GM12892 (cell line): ENCODE data around the gene FGD4.

Source experiments
- DNase-seq: peaks from one replicate; pipeline ENCODE4 v3.0.0; 2011; ENCODE audit not compliant: insufficient read length
- FAIRE-seq: peaks from 2 replicates; lab custom pipeline; 2011; peaks lifted over from hg19 to GRCh38; lab: Jason Lieb, UNC
- POLR2A ChIP-seq: IDR thresholded peaks from 2 replicates; pipeline ENCODE4 v1.6.1; 2011; ENCODE audit warnings: low read depth, low read length, control low read depth
- POLR2AphosphoS5 ChIP-seq: IDR thresholded peaks from 2 replicates; pipeline ENCODE4 v1.6.1; 2011; ENCODE audit warnings: low read depth, low read length, control low read depth
- TAF1 ChIP-seq: IDR thresholded peaks from 2 replicates; pipeline ENCODE4 v1.6.1; 2011; ENCODE audit warnings: low read depth, mild to moderate bottlenecking, control low read depth, low read length, borderline replicate concordance

Gene FGD4

GRCh38 chr12:32612658-32613614 lies 213.6 kb downstream of the FGD4 start:
- no peak for DNase-seq
- no peak for FAIRE-seq
- TF ChIP-seq POLR2AphosphoS5: no peak
- TF ChIP-seq POLR2A: no peak
- no peak for TF ChIP-seq TAF1

DNA sequence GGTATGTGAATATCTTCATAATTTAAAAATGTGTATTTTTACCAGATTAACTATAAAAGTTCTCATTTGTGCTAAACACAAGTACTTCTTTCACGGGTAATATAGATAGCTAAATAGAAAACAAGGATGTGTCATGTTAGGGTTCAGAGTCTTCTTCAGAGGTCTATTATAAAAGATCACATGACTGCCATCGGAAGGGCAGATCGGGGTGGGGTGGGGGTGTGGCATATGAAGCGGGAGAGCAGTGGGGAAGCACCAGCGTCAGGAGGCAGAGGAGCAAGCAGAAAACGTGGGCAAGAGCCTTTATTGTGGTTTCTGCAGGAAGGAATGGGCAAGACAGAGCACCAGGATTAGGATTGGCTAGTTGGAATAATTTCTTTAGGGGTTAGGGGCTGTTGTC lies 216.1 kb downstream of the FGD4 start:
- FAIRE-seq: no peak
- TF ChIP-seq TAF1 (no peak), POLR2AphosphoS5 (no peak), POLR2A (no peak)
- no peak for DNase-seq

DNA sequence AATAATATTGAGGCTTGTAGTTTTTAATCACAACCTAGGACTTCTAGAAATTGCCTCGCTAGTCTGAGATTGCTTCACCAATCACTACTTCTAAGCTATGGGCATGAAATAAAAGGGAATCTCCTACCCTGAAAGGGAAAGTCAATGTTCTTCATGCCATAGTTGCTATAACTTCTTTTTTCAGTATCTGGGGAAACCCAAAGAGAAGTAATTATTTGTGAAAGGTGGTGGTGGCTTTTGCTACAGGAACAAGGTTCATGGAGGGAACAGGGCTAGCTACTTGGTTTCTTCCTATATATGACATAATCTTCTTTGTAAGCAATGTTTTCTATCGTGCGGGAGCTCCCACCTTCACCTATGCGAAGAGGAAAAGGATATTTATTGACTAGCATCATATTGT lies 218.2 kb downstream of the FGD4 start:
- DNase-seq (no peak), FAIRE-seq (no peak)
- TF ChIP-seq POLR2A (no peak), POLR2AphosphoS5 (no peak), TAF1 (no peak)

- no peak for TF ChIP-seq POLR2AphosphoS5
- TF ChIP-seq POLR2A: no peak
- no peak for TF ChIP-seq TAF1
- DNase-seq (no peak), FAIRE-seq (no peak)
These were observed 218.8 kb downstream of the FGD4 start for GRCh38 chr12:32618115-32618514.

DNA sequence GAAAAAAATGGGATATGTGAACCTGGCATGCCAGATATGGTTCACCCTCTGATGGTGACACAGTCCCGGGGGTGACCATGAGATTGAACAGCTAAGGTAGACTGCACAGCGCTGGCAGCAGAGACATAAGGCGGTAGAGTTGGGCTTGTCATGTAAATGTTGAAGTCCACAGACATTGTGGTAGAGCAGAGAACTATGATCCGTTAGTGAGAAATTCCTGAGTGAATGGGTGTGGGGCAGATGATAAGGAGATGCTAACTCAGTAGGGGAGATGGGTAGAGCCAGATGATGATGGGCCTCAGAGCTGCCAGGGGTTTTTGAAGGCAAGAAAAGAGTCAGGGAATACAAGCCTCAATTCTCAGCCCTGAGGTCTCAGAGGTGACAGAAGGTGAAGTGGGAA lies 228.6 kb downstream of the FGD4 start:
- no peak for FAIRE-seq
- DNase-seq: no peak
- TF ChIP-seq TAF1 (no peak), POLR2AphosphoS5 (no peak), POLR2A (no peak)

DNA sequence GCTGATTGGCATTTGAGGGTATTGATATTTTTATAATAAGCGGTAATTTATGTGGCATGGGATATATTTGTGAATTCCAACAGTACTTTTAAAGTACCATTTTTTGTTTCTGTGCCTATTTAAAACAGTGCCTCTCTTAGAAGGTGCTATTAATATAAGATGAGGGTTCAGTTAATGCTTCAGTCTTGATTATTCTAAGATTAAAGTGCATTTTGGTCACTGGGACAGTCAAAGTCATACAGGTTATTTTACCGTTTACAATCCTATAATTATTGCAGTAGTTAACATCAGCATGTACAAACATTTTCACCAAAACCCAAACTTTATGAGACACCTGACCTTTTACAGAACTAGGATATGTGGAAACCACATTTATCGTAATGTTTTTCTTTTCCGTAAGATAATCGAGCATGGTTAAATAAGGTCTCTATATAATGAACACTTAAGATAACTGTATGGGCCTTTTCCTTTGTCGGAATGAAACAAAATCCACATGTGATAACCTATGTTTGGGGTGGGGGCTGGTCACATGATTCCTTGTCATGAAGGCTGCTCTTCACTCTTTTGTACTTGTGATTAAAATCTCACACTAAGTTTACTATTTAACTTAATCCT lies 242.0 kb downstream of the FGD4 start:
- TF ChIP-seq POLR2A (no peak), TAF1 (no peak), POLR2AphosphoS5 (no peak)
- FAIRE-seq: no peak
- no peak for DNase-seq

- TF ChIP-seq POLR2AphosphoS5 (no peak), TAF1 (no peak), POLR2A (no peak)
- no peak for FAIRE-seq
- no peak for DNase-seq
These were observed 245.1 kb downstream of the FGD4 start for GRCh38 chr12:32644431-32644830.

DNA sequence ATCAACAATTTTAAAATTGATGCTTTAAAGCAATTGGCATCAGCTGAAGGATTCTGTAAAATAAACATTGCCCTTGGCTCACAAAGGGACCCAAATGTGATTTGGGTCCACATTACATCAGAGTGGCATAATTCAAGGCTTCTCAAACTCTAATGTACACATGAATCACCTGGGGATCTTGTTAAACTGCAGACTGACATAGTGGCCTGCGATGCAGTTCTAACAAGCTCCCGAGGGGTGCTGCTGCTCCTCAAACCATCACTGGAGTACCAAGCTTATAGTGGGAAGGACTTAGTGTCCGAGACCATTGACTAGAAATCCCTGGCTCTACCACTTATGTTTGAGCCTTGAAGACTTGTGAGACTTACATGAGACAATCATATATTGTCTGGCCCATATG lies 247.9 kb downstream of the FGD4 start:
- DNase-seq (no peak), FAIRE-seq (no peak)
- TF ChIP-seq POLR2AphosphoS5: no peak

- no peak for DNase-seq
- TF ChIP-seq POLR2AphosphoS5: no peak
- TF ChIP-seq TAF1: no peak
- no peak for TF ChIP-seq POLR2A
- no peak for FAIRE-seq
These were observed 251.2 kb downstream of the FGD4 start for GRCh38 chr12:32650508-32650907.

DNA sequence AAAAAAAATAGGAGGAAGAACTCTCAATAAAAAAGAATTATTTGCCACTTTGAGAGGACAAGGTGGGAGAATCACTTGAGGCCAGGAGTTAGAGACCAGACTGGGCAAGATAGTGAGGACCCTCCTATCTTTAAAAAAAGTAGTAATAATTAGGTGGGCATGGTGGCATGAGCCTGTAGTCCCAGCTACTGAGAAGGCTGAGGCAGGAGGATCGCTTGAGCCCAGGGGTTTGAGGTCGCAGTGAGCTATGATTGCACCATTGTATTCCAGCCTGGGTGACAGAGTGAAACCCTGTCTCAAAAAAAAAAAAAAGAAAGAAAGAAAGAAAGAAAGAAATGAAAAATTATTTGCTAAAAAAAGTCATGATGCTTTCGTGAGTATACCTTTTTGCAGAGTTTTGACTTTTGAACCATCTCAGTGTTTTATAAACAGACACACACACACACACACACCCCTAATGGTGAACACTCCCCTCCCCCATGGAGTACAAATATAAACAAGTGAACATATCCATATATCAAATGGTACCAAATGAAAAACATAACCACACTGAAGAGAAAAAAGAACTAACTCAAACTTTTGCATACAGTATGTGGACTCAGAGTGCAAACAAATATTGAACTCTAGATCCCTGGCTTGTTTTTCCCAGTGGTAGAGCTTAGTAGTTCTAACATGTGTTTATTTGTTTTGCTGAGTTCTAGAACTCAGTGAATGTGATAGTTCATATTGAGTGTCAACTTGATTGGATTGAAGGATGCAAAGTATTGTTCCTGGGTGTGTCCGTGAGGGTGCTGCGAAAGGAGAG lies 252.0 kb downstream of the FGD4 start:
- no peak for DNase-seq
- TF ChIP-seq POLR2A: no peak
- TF ChIP-seq POLR2AphosphoS5: no peak
- TF ChIP-seq TAF1: no peak
- FAIRE-seq: no peak

GRCh38 chr12:32651956-32652210 lies 252.5 kb downstream of the FGD4 start:
- FAIRE-seq (no peak), DNase-seq (no peak)
- no peak for TF ChIP-seq POLR2AphosphoS5
- TF ChIP-seq TAF1: no peak
- no peak for TF ChIP-seq POLR2A

DNA sequence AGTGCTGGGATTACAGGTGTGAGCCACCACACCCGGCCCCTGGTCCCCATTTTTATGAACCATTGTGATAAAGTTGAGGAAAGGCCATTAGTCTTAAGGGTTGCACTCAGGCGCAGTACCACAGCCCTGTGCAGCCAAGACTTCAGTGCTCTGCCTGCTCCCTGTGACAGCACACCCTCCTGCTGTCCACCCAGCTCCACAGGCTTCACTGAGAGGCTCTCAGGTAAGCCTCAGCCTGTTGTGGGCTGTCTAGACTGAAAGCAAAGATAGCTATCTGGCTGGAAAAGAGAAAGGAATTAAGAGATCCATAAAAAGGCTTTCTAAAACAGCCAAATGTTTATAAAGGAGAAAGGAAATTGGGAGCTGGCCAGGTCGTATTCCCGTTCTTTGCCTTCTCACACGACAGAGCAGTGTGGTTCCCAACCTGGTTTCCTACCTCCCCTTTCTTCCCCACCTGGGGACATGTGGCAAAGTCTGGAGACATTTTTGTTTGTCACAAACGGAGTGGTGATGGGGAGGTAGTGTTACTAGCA lies 260.6 kb downstream of the FGD4 start:
- no peak for DNase-seq
- FAIRE-seq: no peak
- TF ChIP-seq POLR2AphosphoS5 (no peak), POLR2A (no peak), TAF1 (no peak)
